Measurements from ENCODE around the gene WBP4. TPM values are rescaled to one million over a fixed set of nuclear protein-coding genes. Genes with fewer than 3 reads are reported as not detected.

The WBP4 gene
- total RNA-seq, 3 donors from 2014 or later, result 12.7 to 16.5 (median 13.1) TPM

DNA sequence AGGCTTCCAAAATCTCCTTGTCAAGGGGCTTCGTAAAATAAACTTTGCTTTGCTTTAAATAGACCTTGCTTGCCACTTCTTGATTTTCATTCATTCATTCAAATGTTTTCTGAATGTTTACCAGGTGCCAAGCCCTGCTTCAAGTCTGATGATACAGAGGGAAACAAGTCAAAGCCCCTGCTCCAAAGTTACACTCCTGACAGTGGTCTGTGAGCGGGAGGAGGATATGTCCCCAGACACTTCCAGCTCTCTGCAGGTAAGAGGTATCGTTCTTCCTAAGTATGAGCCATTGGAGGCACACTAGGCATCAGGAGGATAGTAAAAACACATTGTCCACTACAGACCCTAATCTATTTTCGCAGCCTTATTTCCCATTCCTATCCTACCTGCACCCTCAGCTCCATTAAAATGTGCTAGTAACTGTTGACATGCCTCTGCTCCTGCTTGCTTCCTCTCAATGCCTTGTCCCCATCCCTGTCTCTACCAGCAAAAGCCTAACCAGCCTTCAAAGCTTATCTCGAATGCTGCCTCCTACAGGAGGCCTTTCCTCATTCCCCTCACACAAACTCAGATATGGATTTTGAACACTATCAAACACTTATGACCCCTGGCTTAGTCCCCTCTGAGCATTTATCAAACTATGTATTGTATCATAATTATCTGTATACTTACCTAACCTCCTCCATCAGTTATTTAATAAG is 6.2 kb upstream of the WBP4 start:
- H3K27me3 ChIP-seq, result no peaks in the 10 kb centered on the region
- H3K36me3 ChIP-seq, result no peaks in the 10 kb centered on the region
- H3K27ac ChIP-seq, result peak overlapping the region; percentile 56 to 68
- no peaks in the 10 kb centered on the region for H3K9me3 ChIP-seq
- TF ChIP-seq, protein P1, sequence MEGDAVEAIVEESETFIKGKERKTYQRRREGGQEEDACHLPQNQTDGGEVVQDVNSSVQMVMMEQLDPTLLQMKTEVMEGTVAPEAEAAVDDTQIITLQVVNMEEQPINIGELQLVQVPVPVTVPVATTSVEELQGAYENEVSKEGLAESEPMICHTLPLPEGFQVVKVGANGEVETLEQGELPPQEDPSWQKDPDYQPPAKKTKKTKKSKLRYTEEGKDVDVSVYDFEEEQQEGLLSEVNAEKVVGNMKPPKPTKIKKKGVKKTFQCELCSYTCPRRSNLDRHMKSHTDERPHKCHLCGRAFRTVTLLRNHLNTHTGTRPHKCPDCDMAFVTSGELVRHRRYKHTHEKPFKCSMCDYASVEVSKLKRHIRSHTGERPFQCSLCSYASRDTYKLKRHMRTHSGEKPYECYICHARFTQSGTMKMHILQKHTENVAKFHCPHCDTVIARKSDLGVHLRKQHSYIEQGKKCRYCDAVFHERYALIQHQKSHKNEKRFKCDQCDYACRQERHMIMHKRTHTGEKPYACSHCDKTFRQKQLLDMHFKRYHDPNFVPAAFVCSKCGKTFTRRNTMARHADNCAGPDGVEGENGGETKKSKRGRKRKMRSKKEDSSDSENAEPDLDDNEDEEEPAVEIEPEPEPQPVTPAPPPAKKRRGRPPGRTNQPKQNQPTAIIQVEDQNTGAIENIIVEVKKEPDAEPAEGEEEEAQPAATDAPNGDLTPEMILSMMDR (IDR thresholded peaks at IDR 0.05), result no peak
- TF ChIP-seq POLR2AphosphoS5 (IDR thresholded peaks at IDR 0.05) (no peak), POLR2A (IDR thresholded peaks at IDR 0.05) (no peak)
- intact Hi-C loops (cut with DNase I; ENCODE audit: low total_unique reads), result no loop called here
- DNase-seq (ENCODE audit: low spot score in 2 of 2), result no peak
- H3K4me1 ChIP-seq, result no peaks in the 10 kb centered on the region
- H3K4me3 ChIP-seq, result no peak overlapping the region

DNA sequence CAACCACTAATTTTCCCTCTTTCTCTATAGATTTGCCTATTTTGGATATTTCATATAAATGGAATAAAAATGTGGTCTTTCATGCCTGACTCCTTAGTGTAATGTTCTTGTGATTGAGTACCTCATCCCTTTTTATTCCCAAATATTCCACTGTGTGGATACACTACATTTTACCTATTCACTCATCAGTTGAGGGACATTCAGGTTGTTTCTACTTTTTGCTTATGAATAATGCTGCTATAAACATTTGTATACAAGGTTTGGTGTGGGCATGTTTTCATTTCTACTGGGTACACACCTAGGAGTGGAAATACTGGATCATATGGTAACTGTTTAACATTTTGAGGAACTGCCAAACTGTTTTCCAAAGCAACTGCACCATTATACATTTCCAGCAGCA is 5.1 kb upstream of the WBP4 start:
- intact Hi-C loops (cut with DNase I; ENCODE audit: low total_unique reads), result no loop called here
- peak overlapping the region in 1 of 3 donors; percentile 11 for H3K4me3 ChIP-seq
- H3K4me1 ChIP-seq, result no peaks in the 10 kb centered on the region
- no peaks in the 10 kb centered on the region for H3K27me3 ChIP-seq
- no peaks in the 10 kb centered on the region for H3K9me3 ChIP-seq
- TF ChIP-seq POLR2A (IDR thresholded peaks at IDR 0.05) (no peak), POLR2AphosphoS5 (IDR thresholded peaks at IDR 0.05) (no peak)
- TF ChIP-seq, protein P1 (IDR thresholded peaks at IDR 0.05), result no peak
- no peak for DNase-seq (ENCODE audit: low spot score in 2 of 2)
- no peaks in the 10 kb centered on the region for H3K36me3 ChIP-seq
- peak overlapping the region in 1 of 2 donors; percentile 33 for H3K27ac ChIP-seq

DNA sequence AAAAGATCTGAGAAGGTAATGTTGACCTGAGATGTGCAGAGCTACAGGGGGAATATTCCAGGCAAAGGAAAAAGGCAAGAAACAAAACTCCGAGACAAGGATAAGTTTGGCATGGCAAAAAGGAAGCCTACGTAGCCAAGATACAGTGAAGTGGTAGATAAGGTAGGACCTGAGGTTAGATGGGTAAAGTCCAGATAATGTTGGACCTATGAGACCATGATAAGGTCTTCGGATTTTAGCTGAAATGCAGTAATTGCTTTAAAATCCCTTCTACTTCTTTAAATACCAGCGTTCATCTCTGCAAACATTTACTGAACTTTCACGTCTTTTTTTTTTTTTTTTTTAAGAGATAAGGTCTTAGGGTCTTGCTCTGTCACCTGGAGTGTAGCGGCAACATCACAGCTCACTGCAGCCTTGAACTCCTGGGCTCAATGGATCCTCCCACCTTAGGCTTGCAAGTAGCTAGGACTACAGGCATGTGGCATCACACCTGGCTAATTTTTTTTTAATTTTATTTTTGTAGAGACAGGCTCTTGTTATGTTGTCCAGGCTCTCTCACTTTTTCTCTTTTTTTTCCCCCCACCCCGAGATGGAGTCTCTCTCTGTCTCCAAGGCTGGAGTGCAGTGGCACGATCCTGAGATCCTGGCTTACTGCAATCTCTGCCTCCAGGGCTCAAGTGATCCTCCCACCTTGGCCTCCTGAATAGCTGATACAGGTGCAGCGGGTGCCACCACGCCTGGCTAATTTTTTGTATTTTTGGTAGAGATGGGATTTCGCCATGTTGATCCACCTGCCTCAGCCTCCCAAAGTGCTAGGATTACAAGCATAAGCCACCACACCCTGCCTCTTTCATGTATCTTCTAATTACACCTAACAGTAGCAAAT is 4.2 kb upstream of the WBP4 start:
- no peaks in the 10 kb centered on the region for H3K36me3 ChIP-seq
- no peaks in the 10 kb centered on the region for H3K27me3 ChIP-seq
- H3K9me3 ChIP-seq, result no peaks in the 10 kb centered on the region
- H3K4me1 ChIP-seq, result no peaks in the 10 kb centered on the region
- intact Hi-C loops (cut with DNase I; ENCODE audit: low total_unique reads), result no loop called here
- no peak for DNase-seq (ENCODE audit: low spot score in 2 of 2)
- H3K4me3 ChIP-seq, result peak overlapping the region in 1 of 3 donors; percentile 88
- no peak for TF ChIP-seq POLR2AphosphoS5 (IDR thresholded peaks at IDR 0.05)
- TF ChIP-seq POLR2A (IDR thresholded peaks at IDR 0.05), result no peak
- TF ChIP-seq, protein P1 (IDR thresholded peaks at IDR 0.05), result no peak
- H3K27ac ChIP-seq, result peak overlapping the region in 1 of 2 donors; percentile 0

DNA sequence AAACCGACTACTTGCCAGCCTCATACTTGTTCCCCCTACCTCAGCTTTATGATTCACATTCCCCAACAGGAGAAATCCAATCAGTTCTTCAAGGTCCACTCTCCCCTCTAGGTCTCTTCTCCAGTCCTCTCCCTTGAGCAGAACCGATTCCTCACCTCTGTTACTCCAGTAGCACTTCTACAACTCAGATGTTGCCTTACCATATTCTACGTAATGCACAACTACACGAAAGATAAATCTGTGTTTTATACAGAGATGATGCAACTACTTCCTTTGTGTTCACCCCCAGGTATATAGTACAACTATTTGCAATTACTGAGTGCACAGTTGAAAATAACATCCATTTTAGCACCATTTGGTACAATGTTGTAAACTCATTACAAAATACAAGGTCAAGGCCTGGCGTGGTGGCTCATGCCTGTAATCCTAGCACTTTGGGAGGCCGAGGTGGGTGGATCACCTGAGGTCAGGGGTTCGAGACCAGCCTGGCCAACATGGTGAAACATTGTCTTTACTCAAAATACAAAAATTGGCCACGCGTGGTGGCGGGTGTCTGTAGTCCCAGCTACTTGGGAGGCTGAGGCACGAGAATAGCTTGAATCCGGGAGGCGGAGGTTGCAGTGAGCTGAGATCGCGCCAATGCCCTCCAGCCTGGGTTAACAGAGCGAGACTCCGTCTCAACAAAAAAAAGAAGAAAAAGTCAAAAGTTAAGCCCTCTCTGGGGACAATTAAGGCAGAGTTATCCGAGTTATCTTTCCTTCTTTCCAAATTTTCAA is 2.8 kb upstream of the WBP4 start:
- TF ChIP-seq, protein P1 (IDR thresholded peaks at IDR 0.05), result no peak
- TF ChIP-seq POLR2AphosphoS5 (IDR thresholded peaks at IDR 0.05) (no peak), POLR2A (IDR thresholded peaks at IDR 0.05) (no peak)
- Histone ChIP-seq H3K4me1 (peaks cover 0 to 11% of the 10 kb centered on the region in 2 donors), H3K4me3 (peak overlapping the region; percentile 64 to 88 (median 84)), H3K36me3 (no peaks in the 10 kb centered on the region), H3K9me3 (no peaks in the 10 kb centered on the region), H3K27ac (peak overlapping the region; percentile 96 to 99), H3K27me3 (no peaks in the 10 kb centered on the region)
- DNase-seq (ENCODE audit: low spot score in 2 of 2), result no peak
- intact Hi-C loops (cut with DNase I; ENCODE audit: low total_unique reads), result no loop called here

Data from breast epithelium (tissue), 4 donors.